Muscle of back (tissue), 10 donors: ENCODE data around the gene NODAL. TPM values are rescaled to one million over a fixed set of nuclear protein-coding genes. Genes with fewer than 3 reads are reported as not detected.

Experiments used
- polyA plus RNA-seq, 10 donors: library from polyadenylated mRNA; unstranded; fragments of 120-200 nt; gene quantifications; one replicate each; pipeline ENCODE4 v1.2.1, GENCODE V29; 2013; ENCODE audit not compliant: insufficient read length in 10 of 10

Gene NODAL
- polyA plus RNA-seq, 10 donors, result 0.15 to 0.87 (median 0.29) TPM; not detected in 1

Other genes with a start within 250 kb of the NODAL start
- 100 to 1,000 TPM in 1 of 10 donors, 10 to 100 TPM in 9; 77.7 to 112 (median 84.3) TPM for gene PPA1, start 208.3 kb downstream of the NODAL start, polyA plus RNA-seq
- under 1 TPM; 0.03 to 0.08 (median 0.06) TPM for gene NPFFR1, start 157.7 kb downstream of the NODAL start, polyA plus RNA-seq
- gene LRRC20, start 59.1 kb downstream of the NODAL start, polyA plus RNA-seq, result 10 to 100 TPM; 20.3 to 39.2 (median 32.9) TPM
- 10 to 100 TPM; 47.3 to 77.6 (median 60.7) TPM for gene EIF4EBP2, start 37.5 kb downstream of the NODAL start, polyA plus RNA-seq
- gene PALD1, start 37.1 kb upstream of the NODAL start, polyA plus RNA-seq, result 10 to 100 TPM; 10.7 to 16.3 (median 14.4) TPM
- gene PRF1, start 161.1 kb upstream of the NODAL start, polyA plus RNA-seq, result 1 to 10 TPM in 4 of 10 donors, under 1 TPM in 6; 0.38 to 2.2 (median 0.88) TPM
- 10 to 100 TPM; 12.1 to 29.1 (median 16.7) TPM for gene ADAMTS14, start 230.8 kb upstream of the NODAL start, polyA plus RNA-seq